ENCODE data around the gene WNT7A. TPM values are rescaled to one million over a fixed set of nuclear protein-coding genes. Genes with fewer than 3 reads are reported as not detected.

Gene WNT7A
- total RNA-seq, 1 experiment from 2014 or later, result 0.34 TPM

- Histone ChIP-seq H2AFZ (ENCODE audit: low read depth, low read length, poor library complexity, severe bottlenecking) (no peak overlapping the region), H3K27ac (ENCODE audit: low read depth, low read length) (no peak overlapping the region), H3K4me1 (ENCODE audit: control insufficient read depth in 1 of 2, insufficient read depth in 2 of 2, low read length in 2 of 2) (no peaks in the 10 kb centered on the region), H3K4me2 (ENCODE audit: low read length) (no peak overlapping the region), H4K20me1 (ENCODE audit: insufficient read depth) (no peaks in the 10 kb centered on the region), H3K4me3 (replicated peaks in 1 of 2; ENCODE audit: low read depth in 1 of 2, low read length in 2 of 2) (no peak overlapping the region), H3K79me2 (ENCODE audit: insufficient read depth, low read length) (no peaks in the 10 kb centered on the region), H3K9me3 (ENCODE audit: control insufficient read depth in 1 of 2, insufficient read depth in 1 of 2, low read depth in 1 of 2, low read length in 2 of 2) (no peaks in the 10 kb centered on the region), H3K27me3 (ENCODE audit: insufficient read depth, low read length) (peaks cover 2% of the 10 kb centered on the region; the same call in 1 of the 2 replicates), H3K36me3 (ENCODE audit: control insufficient read depth in 1 of 2, insufficient read depth in 2 of 2, low read length in 2 of 2) (no peaks in the 10 kb centered on the region), H3K9me2 (ENCODE audit: insufficient read depth) (no peaks in the 10 kb centered on the region), H3K9ac (ENCODE audit: low read length) (no peak overlapping the region)
- ChIA-PET CTCF (no interaction called here), POLR2A (no interaction called here), RAD21 (ENCODE audit: low non-redundant PET in 1 of 2, low total read pairs in 2 of 2, uncharacterized antibody in 2 of 2, unreplicated experiment in 2 of 2) (no interaction called here)
- ATAC-seq, result no peak
- no TSS peak for BruUV-seq (replicated peaks)
- TF ChIP-seq SRF (IDR thresholded peaks at IDR 0.05; ENCODE audit: low read depth), result no peak
- no peak for TF ChIP-seq ZBTB33 (IDR thresholded peaks at IDR 0.05; ENCODE audit: extremely low read depth, insufficient replicate concordance, low read length)
- TF ChIP-seq ELF1 (IDR thresholded peaks at IDR 0.05; ENCODE audit: borderline replicate concordance, low read depth), result no peak
- no peak for TF ChIP-seq ZFX (IDR thresholded peaks at IDR 0.05)
- no peak for TF ChIP-seq EZH2 (IDR thresholded peaks at IDR 0.05)
- TF ChIP-seq MAX (IDR thresholded peaks at IDR 0.05), result no peak
- DNase-seq (ENCODE audit: low read depth, low spot score), result no peak
- intact Hi-C loops (cut with micrococcal nuclease), result no loop called here
Measured at GRCh38 chr3:13794322-13794721, 85.5 kb downstream of the WNT7A start.

- Histone ChIP-seq H3K4me3 (replicated peaks in 1 of 2; ENCODE audit: low read depth in 1 of 2, low read length in 2 of 2) (no peak overlapping the region), H3K36me3 (ENCODE audit: control insufficient read depth in 1 of 2, insufficient read depth in 2 of 2, low read length in 2 of 2) (no peaks in the 10 kb centered on the region), H3K27me3 (ENCODE audit: insufficient read depth, low read length) (peaks cover 5% of the 10 kb centered on the region; the same call in 1 of the 2 replicates), H3K9ac (ENCODE audit: low read length) (no peak overlapping the region), H3K9me2 (ENCODE audit: insufficient read depth) (no peaks in the 10 kb centered on the region), H3K4me2 (ENCODE audit: low read length) (no peak overlapping the region), H3K79me2 (ENCODE audit: insufficient read depth, low read length) (no peaks in the 10 kb centered on the region), H3K4me1 (ENCODE audit: control insufficient read depth in 1 of 2, insufficient read depth in 2 of 2, low read length in 2 of 2) (no peaks in the 10 kb centered on the region), H3K27ac (ENCODE audit: low read depth, low read length) (no peak overlapping the region), H3K9me3 (ENCODE audit: control insufficient read depth in 1 of 2, insufficient read depth in 1 of 2, low read depth in 1 of 2, low read length in 2 of 2) (no peaks in the 10 kb centered on the region), H2AFZ (ENCODE audit: low read depth, low read length, poor library complexity, severe bottlenecking) (no peak overlapping the region), H4K20me1 (ENCODE audit: insufficient read depth) (no peaks in the 10 kb centered on the region)
- intact Hi-C loops (cut with micrococcal nuclease), result no loop called here
- ATAC-seq (no peak), DNase-seq (ENCODE audit: low read depth, low spot score) (no peak)
- POLR2A ChIA-PET, result no interaction called here
- RAD21 ChIA-PET (ENCODE audit: low non-redundant PET in 1 of 2, low total read pairs in 2 of 2, uncharacterized antibody in 2 of 2, unreplicated experiment in 2 of 2), result no interaction called here
- no TSS peak for BruUV-seq (replicated peaks)
- CTCF ChIA-PET, result no interaction called here
- TF ChIP-seq SIN3A (IDR thresholded peaks at IDR 0.05; ENCODE audit: low read depth) (no peak), ZBTB33 (IDR thresholded peaks at IDR 0.05; ENCODE audit: extremely low read depth, insufficient replicate concordance, low read length) (no peak), MAX (IDR thresholded peaks at IDR 0.05) (no peak), CEBPB (IDR thresholded peaks at IDR 0.05; ENCODE audit: low read depth) (no peak), EZH2phosphoT487 (IDR thresholded peaks at IDR 0.05; ENCODE audit: borderline replicate concordance) (no peak), POLR2A (IDR thresholded peaks at IDR 0.05; ENCODE audit: borderline replicate concordance, extremely low read depth, insufficient read depth, insufficient read length) (no peak), EZH2 (IDR thresholded peaks at IDR 0.05) (no peak), ELF1 (IDR thresholded peaks at IDR 0.05; ENCODE audit: borderline replicate concordance, low read depth) (no peak), EGR1 (IDR thresholded peaks at IDR 0.05; ENCODE audit: low read depth) (no peak), ZNF274 (IDR thresholded peaks at IDR 0.05; ENCODE audit: low read depth, low read length) (no peak), SRF (IDR thresholded peaks at IDR 0.05; ENCODE audit: low read depth) (no peak), SP1 (IDR thresholded peaks at IDR 0.05; ENCODE audit: low read depth) (no peak), POLR2AphosphoS5 (IDR thresholded peaks at IDR 0.05; ENCODE audit: low read depth, low read length) (no peak), CBX3 (IDR thresholded peaks at IDR 0.05; ENCODE audit: low read depth) (no peak), ATF3 (IDR thresholded peaks at IDR 0.05) (no peak), RAD21 (IDR thresholded peaks at IDR 0.05; ENCODE audit: low read depth) (no peak)
Measured at GRCh38 chr3:13793451-13793850, 86.4 kb downstream of the WNT7A start.
